GM23248 (cell line): ENCODE data around the gene LRGUK. TPM values are rescaled to one million over a fixed set of nuclear protein-coding genes. Genes with fewer than 3 reads are reported as not detected.

Experiments
- DNase-seq: peaks from one replicate; pipeline ENCODE4 v3.0.0-alpha.2; 2015
- H2AFZ ChIP-seq: fragments of 200-600 bp; sonication (generic); 2 replicates; pipeline ENCODE4 v1.6.1; 2016; ENCODE audit warnings: antibody characterized with exemption
- H3F3A ChIP-seq: fragments of 200-600 bp; sonication (generic); 2 replicates; pipeline ENCODE4 v1.6.1; 2016; ENCODE audit warnings: mild to moderate bottlenecking, antibody characterized with exemption, mixed run types; ENCODE audit not compliant: insufficient read depth
- H3K27ac ChIP-seq: fragments of 200-600 bp; sonication (generic); 2 replicates; pipeline ENCODE4 v1.5.1; 2016; ENCODE audit warnings: mild to moderate bottlenecking
- H3K27me3 ChIP-seq: fragments of 200-600 bp; sonication (generic); replicated peaks from 2 replicates; pipeline ENCODE4 v1.6.1; 2016; ENCODE audit warnings: mild to moderate bottlenecking; ENCODE audit not compliant: insufficient read depth
- H3K36me3 ChIP-seq: fragments of 200-600 bp; sonication (generic); 2 replicates; pipeline ENCODE4 v1.6.1; 2016; ENCODE audit warnings: low read depth, mild to moderate bottlenecking
- H3K4me1 ChIP-seq: fragments of 200-600 bp; sonication (generic); 2 replicates; pipeline ENCODE4 v1.6.1; 2016; ENCODE audit warnings: mild to moderate bottlenecking; ENCODE audit not compliant: insufficient read depth
- H3K4me2 ChIP-seq: fragments of 200-600 bp; sonication (generic); one replicate; pipeline ENCODE4 v1.6.1; 2016; ENCODE audit warnings: mild to moderate bottlenecking; ENCODE audit not compliant: unreplicated experiment
- H3K4me3 ChIP-seq: fragments of 200-600 bp; sonication (generic); 2 replicates; pipeline ENCODE4 v1.5.1; 2016; ENCODE audit warnings: mild to moderate bottlenecking
- H3K79me2 ChIP-seq: fragments of 200-600 bp; sonication (generic); 2 replicates; pipeline ENCODE4 v1.6.1; 2016; ENCODE audit warnings: mild to moderate bottlenecking; ENCODE audit not compliant: insufficient read depth
- H3K9ac ChIP-seq: fragments of 200-600 bp; sonication (generic); 2 replicates; pipeline ENCODE4 v1.6.1; 2016; ENCODE audit warnings: mild to moderate bottlenecking
- H3K9me2 ChIP-seq: fragments of 200-600 bp; sonication (generic); 2 replicates; pipeline ENCODE4 v1.6.1; 2016; ENCODE audit warnings: mixed run types, mild to moderate bottlenecking, moderate library complexity; ENCODE audit not compliant: insufficient read depth
- H3K9me3 ChIP-seq: fragments of 200-600 bp; sonication (generic); one replicate; pipeline ENCODE4 v1.6.1; 2017; ENCODE audit warnings: low read depth
- H4K20me1 ChIP-seq: fragments of 200-600 bp; sonication (generic); 2 replicates; pipeline ENCODE4 v1.6.0; 2016; ENCODE audit not compliant: insufficient read depth
- EZH2 ChIP-seq: fragments of 200-600 bp; sonication (generic); IDR thresholded peaks from 2 replicates; pipeline ENCODE4 v1.6.1; 2018; ENCODE audit warnings: antibody characterized with exemption, mild to moderate bottlenecking; ENCODE audit not compliant: insufficient read depth, poor library complexity, severe bottlenecking
- EZH2phosphoT487 ChIP-seq: fragments of 200-600 bp; sonication (generic); IDR thresholded peaks from 2 replicates; pipeline ENCODE4 v1.6.1; 2018; ENCODE audit warnings: antibody characterized with exemption, moderate library complexity, mild to moderate bottlenecking, low read depth; ENCODE audit not compliant: insufficient read depth
- WGBS, 2 experiments: methylation state at CpG; one replicate each; pipeline ENCODE4 v1.1.6; 2015 to 2017; ENCODE audit warnings: low lambda C conversion rate in 2 of 2, low coverage in 1 of 2; ENCODE audit errors: missing lambda C conversion rate in 2 of 2; 5-methylcytosine and 5-hydroxymethylcytosine counted together
- in situ Hi-C: fragments of 300-500 bp; cut with MboI; formaldehyde crosslinking; loops from 2 replicates; pipeline ENCODE4 v1.15.0; 2020
- polyA plus RNA-seq: library from polyadenylated mRNA; unstranded; fragments of >200 nt; fragmentation: Nextera tagmentation; extraction: Ambion mirVana; gene quantifications from 2 replicates; pipeline ENCODE4 v1.2.1, GENCODE V29; 2016
- total RNA-seq: library from RNA; depleted of rRNA; stranded (reverse); fragments of >200 nt; shearing (Covaris generic); gene quantifications from 2 replicates; pipeline ENCODE4 v1.2.3, GENCODE V29; 2014

Gene LRGUK
- total and polyA plus RNA-seq, 2 experiments from 2014 or later = 0.11 TPM; not detected in 1

- no peaks in the 10 kb centered on the region for H3K36me3 ChIP-seq
- in situ Hi-C loops = no loop called here
- TF ChIP-seq EZH2 (no peak), EZH2phosphoT487 (no peak)
- no peak overlapping the region for H3K27ac ChIP-seq
- no peaks in the 10 kb centered on the region for H3K79me2 ChIP-seq
- no peaks in the 10 kb centered on the region for H3K9me2 ChIP-seq
- H3K9me3 ChIP-seq = no peaks in the 10 kb centered on the region
- no peaks in the 10 kb centered on the region for H3K27me3 ChIP-seq
- H3K4me1 ChIP-seq = peaks cover 13% of the 10 kb centered on the region
- DNase-seq = no peak
- H3K4me3 ChIP-seq = no peak overlapping the region
- H4K20me1 ChIP-seq = no peaks in the 10 kb centered on the region
- no peak overlapping the region for H3K4me2 ChIP-seq
- H3K9ac ChIP-seq = no peak overlapping the region
- no peaks in the 10 kb centered on the region for H3F3A ChIP-seq
- 42 to 50% methylated on average over 3 of the region's 3 CpGs for WGBS, 2 experiments
- no peak overlapping the region for H2AFZ ChIP-seq
Observed at GRCh38 chr7:134182078-134182477, 54.9 kb downstream of the LRGUK start.

- no peaks in the 10 kb centered on the region for H3K27me3 ChIP-seq
- no peaks in the 10 kb centered on the region for H3K79me2 ChIP-seq
- no peak overlapping the region for H3K4me3 ChIP-seq
- H3K36me3 ChIP-seq = no peaks in the 10 kb centered on the region
- WGBS, 2 experiments = 91 to 94% methylated on average over 3 of the region's 3 CpGs
- H2AFZ ChIP-seq = no peak overlapping the region
- in situ Hi-C loops = no loop called here
- no peaks in the 10 kb centered on the region for H3F3A ChIP-seq
- TF ChIP-seq EZH2phosphoT487 (no peak), EZH2 (no peak)
- no peak overlapping the region for H3K27ac ChIP-seq
- DNase-seq = no peak
- no peaks in the 10 kb centered on the region for H4K20me1 ChIP-seq
- H3K9me3 ChIP-seq = no peaks in the 10 kb centered on the region
- H3K4me2 ChIP-seq = no peak overlapping the region
- H3K4me1 ChIP-seq = peaks cover 13% of the 10 kb centered on the region
- H3K9ac ChIP-seq = no peak overlapping the region
- H3K9me2 ChIP-seq = no peaks in the 10 kb centered on the region
Observed at GRCh38 chr7:134184767-134185166, 57.6 kb downstream of the LRGUK start.

- in situ Hi-C loops = no loop called here
- Histone ChIP-seq H3K9me3 (no peaks in the 10 kb centered on the region), H2AFZ (no peak overlapping the region), H3K36me3 (no peaks in the 10 kb centered on the region), H4K20me1 (no peaks in the 10 kb centered on the region), H3K4me3 (no peak overlapping the region), H3F3A (no peaks in the 10 kb centered on the region), H3K27me3 (no peaks in the 10 kb centered on the region), H3K4me1 (peaks cover 13% of the 10 kb centered on the region), H3K27ac (no peak overlapping the region), H3K9ac (no peak overlapping the region), H3K9me2 (no peaks in the 10 kb centered on the region), H3K4me2 (no peak overlapping the region), H3K79me2 (no peaks in the 10 kb centered on the region)
- TF ChIP-seq EZH2 = no peak
- TF ChIP-seq EZH2phosphoT487 = no peak
- 63 to 69% methylated on average over 3 of the region's 3 CpGs for WGBS, 2 experiments
- DNase-seq = peak; percentile 64
Observed at GRCh38 chr7:134186027-134186426, 58.9 kb downstream of the LRGUK start.

GRCh38 chr7:134186801-134187200, 59.7 kb downstream of the LRGUK start:
- Histone ChIP-seq H3K9me2 (no peaks in the 10 kb centered on the region), H3K79me2 (no peaks in the 10 kb centered on the region), H4K20me1 (no peaks in the 10 kb centered on the region), H3K36me3 (no peaks in the 10 kb centered on the region), H3K4me2 (no peak overlapping the region), H3K4me1 (peaks cover 13% of the 10 kb centered on the region), H2AFZ (no peak overlapping the region), H3K27ac (no peak overlapping the region), H3K27me3 (no peaks in the 10 kb centered on the region), H3K4me3 (no peak overlapping the region), H3F3A (no peaks in the 10 kb centered on the region), H3K9ac (no peak overlapping the region), H3K9me3 (no peaks in the 10 kb centered on the region)
- TF ChIP-seq EZH2phosphoT487 = no peak
- WGBS, 2 experiments = 60 to 63% methylated on average over 2 of the region's 2 CpGs
- no peak for DNase-seq
- in situ Hi-C loops = no loop called here

GRCh38 chr7:134187893-134188292, 60.8 kb downstream of the LRGUK start:
- in situ Hi-C loops = no loop called here
- WGBS, 2 experiments = 90 to 94% methylated on average over 1 of the region's 1 CpG

More at GRCh38 chr7:134187893-134188292, 60.8 kb downstream of the LRGUK start:
- Histone ChIP-seq H3K4me3 (no peak overlapping the region), H3K4me1 (peaks cover 13% of the 10 kb centered on the region), H3K36me3 (no peaks in the 10 kb centered on the region), H3K9me2 (no peaks in the 10 kb centered on the region), H3K27me3 (no peaks in the 10 kb centered on the region), H3F3A (no peaks in the 10 kb centered on the region), H3K4me2 (no peak overlapping the region), H3K27ac (no peak overlapping the region), H3K9me3 (no peaks in the 10 kb centered on the region), H2AFZ (no peak overlapping the region), H3K9ac (no peak overlapping the region), H3K79me2 (no peaks in the 10 kb centered on the region), H4K20me1 (no peaks in the 10 kb centered on the region)
- no peak for DNase-seq
- TF ChIP-seq EZH2 = no peak
- TF ChIP-seq EZH2phosphoT487 = no peak
